ENCODE data around the gene EPHA2.
A peak's percentile ranks its signal among the peaks of the same experiment; 100 is the strongest.
"Not testable (repeated sequence)": the region's sequence is repeated elsewhere in the genome, so short reads cannot be mapped to it uniquely, and the experiment has no call there.

Gene EPHA2

DNA sequence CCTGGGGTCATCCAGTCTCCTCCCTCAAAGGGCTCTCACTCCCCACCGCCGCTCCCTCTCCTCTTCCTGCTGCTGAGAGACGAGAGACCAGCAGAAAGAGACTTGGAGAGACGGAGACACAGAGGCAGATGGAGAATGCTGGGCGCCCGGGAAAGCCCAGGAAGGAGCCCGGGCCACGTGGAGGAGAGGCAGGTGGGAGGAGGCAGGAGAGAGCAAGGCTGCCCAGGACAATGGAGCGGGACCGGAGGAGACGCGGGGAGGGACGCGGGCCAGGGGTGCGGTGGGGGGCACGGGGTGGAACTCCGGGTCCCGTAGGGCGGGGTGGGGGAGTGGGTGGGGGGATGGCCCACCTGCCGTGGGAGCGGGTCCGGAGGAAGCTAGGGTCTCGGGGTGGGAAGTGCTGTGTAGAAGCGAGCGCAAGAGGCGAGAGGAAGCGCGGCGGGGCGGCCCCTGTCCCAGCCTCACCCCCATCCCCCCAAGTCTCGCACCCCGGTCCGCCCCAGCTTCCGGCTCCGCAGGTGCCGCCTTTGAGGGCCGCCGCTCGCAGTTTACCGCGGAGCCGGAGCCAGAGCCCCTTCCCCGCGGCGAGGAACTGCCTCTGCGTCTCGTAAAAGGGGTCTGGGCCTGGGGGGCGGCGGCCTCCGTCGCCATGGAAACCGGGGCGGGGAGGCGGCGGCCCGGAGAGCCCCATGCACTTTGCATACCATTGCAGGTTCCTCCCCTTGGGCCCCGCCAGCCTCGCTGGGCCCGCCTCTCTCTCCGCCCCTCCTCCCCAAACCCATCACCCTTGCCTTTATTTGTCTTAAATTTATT is 11.7 kb upstream of the EPHA2 start:
- no peak for DNase-seq (ENCODE audit: low read depth)

DNA sequence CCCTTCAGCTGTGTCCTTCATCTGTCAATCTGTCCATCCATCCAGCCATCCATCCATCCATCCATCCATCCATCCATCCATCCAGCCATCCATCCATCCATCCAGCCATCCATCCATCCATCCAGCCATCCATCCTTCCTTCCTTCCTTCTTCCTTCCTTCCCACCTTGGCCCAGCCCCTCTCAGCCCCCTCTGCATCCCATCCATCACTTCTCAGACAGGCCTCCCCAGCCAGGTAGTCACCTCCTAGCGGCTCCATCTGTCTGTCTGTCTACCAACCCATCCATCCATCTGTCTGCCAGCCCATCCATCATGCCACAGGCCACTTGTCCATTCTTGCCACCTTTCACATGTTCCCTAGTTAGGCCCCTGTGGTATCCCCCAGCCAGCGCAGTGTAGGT is 10.2 kb upstream of the EPHA2 start:
- no peak for DNase-seq (ENCODE audit: low read depth)

DNA sequence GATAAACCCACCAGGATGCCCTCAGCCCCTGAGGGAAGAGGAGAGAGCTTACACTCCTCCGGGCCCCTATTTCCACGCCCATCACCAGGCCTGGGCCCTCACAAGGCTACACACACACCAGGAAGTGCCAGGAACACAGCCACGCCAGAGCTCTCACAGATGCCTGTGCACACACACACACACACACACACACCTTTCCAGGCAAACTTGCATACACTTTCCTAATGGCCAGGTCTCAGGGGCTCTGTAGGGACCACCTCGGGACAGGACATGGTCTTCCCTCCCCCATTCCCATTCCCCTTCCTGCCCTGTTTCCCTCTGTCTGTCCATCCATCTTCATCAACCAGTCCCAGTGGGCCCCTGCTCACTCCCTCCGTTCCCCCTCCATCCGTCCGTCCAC is 9.7 kb upstream of the EPHA2 start:
- no peak for DNase-seq (ENCODE audit: low read depth)

DNA sequence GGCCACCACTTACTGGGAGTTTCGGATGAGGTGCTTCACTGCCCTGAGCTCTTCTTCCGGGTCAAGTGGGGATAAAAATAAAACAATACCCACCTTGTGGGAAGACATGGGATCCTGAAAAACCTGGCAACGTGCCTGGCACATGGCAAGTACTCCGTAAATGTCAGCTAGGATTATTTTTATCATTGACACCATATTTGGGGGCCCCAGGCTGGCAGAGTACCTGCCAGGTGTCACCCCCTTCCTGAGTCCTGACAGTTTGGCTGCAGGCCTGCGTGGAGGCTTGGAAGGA is 9.2 kb upstream of the EPHA2 start:
- DNase-seq (ENCODE audit: low read depth): no peak

DNA sequence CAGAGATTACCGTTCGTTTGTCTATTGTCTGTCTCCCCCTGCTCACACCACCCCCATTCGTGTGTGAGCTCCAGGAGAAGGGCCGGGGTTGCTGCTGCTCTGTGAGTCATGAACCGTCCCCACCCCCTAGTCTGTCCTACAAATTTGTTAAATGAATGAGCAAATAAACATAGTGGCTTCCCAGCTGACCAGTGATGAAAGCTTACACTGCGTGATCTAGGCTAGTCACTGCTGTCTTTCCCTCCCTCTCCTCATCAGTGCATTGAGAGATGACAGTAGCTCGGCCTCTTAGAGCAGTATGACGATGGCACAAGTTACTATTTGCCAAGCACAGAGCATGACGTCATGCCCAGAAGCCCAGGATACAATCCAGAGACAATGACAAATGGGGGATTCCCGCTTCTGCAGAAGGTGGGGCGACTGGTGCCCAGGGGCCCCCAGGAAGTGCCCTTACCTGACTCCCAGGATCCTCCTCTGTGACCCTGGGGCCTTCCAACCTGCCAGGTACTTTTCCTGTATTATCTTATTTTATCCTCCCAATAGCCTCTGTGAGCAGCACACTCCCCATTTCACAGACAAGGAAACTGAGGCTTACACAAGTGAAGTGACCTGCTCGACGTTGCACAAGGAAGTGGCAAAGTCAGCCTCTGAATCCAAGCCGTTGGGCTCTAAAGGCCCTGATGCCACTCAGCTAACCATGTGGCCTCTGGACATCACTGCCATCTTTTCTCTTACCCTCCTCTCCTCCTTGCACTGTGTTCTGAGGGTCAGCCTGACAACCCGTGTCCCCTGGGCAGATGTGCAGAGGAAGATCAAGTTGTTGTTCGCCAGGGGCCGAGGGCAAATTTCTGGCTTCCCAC is 8.6 kb upstream of the EPHA2 start:
- DNase-seq (ENCODE audit: low read depth): peak; percentile 96

DNA sequence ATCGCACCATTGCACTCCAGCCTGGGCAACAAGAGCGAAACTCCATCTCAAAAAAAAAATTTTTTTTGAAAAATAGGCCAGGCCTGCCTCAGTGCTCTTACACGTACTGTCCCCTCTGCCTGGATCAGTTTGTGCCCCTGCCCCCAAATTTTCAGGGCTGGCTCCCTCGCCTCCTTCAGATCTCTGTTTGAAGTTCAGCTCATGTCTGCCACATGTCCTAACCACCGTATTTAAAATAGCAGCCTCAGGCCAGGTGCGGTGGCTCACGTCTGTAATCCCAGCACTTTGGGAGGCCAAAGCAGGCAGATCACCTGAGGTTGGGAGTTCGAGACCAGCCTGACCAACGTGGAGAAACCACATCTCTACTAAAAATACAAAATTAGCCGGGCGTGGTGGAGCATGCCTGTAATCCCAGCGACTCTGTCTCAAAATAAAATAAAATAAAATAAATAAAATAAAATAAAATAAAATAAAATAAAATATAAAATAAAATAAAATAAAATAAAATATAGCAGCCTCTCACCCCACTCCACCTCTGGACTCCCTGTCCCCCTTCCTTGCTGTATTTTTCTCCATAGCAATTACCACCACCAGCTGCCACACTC is 7.8 kb upstream of the EPHA2 start:
- DNase-seq (ENCODE audit: low read depth): not testable (repeated sequence)

DNA sequence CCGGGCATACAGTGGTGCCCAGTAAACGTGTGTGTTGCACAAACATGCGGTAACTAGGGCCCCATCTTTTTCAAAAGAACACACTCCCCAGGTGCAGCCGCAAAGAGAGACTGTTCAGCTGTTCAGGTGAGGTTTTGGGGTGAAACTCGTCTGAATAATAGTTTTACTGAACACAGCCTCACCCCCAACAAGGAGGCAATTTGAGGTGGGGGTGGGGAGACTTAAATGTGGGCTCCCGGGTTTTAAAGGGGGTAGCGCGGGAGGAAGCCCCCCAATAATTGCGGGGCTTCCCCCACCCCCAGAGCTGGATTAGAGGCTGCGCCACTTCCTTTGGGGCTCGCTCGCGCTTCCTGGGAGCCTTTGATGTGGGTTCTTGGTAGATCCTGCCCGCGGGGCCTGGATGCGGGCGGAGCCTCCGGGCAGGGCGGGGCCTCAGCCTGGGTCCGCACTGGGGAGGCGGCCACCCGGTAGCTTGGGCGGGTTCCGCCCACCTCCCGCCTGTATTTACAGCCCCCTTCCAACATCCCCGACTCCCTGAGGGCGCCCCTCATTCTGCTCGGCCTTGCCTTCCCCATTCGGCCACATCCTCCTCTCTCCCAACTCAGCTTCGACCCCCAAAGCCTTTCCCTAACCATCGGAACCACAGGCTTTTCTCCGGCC is 6.4 kb upstream of the EPHA2 start:
- DNase-seq (ENCODE audit: low read depth): no peak

DNA sequence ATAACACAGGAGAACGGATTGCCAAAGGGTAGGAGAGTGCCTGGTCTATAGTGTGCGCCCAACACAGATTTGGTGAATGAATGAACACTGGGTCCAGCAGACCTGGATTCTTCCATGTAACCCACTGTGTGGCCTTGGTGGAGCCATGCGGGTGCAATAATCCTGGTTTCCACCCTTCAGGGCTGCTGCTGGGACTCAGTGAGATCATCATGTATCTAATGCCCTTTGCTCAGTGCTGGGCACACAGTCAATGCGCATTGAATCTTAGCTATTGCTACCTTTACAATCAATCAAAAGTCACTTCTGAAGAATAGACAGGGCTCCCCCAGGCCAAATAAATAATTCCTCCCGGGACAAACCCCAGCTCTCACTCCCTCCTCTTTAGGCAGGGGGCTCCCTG is 5.8 kb upstream of the EPHA2 start:
- DNase-seq (ENCODE audit: low read depth): no peak

DNA sequence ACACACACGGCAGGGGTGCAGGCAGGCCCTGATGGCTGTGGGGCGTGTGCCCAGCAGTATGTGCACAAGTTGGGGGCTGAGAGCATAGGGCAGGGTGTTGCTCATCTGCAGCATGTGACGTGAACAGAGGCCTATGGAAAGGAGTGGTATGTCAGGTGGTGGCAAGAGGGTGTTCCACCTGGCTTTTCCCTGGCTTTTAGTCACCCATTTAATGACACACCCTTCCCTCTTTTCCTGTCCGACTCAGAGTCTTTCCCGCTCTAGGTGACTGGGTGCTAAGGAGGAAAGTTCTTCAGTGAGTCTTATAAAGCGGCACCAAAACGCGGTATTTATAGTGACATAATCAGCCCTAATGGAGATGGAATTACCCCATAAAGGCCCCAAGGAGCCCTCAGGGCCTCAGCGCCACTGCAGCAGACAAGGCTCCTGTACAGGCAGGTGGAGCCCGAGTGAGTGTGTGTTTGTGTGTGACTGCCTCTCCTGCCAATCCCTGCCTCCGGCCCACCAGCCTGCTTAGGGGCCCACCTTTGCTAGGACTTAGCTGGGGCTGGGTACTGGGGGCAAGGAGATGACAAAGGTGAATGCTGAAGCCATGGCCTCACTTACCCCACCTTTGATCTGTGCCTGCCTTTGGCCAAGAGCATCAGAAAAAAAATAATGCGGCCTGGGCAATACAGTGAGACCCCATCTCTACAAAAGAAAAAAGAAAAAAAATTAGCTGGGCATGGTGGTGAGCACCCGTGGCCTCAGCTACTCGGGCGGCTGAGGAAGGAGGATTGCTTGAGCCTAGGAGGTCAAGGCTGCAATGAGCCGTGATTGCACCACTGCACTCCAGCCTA is 3.3 kb upstream of the EPHA2 start:
- no peak for DNase-seq (ENCODE audit: low read depth)

DNA sequence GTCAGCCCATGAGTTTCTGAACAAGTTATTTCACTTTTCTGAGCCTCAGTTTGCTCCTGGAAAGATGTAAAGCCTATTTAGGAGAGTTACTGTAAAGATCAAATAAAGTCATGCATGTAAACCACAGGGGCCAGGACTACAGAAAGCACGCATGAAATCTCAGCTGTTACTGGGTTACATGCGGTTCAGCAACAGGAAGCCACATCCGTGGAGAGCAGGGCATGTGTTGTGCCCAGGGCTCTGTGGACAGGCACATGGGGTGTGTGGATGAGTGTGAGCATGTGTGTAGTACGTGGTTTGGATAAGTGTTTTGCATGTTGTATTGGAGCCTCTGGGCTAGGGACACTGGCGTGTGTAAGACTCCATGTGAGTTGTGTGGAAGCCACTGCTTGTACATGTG is 2.2 kb upstream of the EPHA2 start:
- no peak for DNase-seq (ENCODE audit: low read depth)

DNA sequence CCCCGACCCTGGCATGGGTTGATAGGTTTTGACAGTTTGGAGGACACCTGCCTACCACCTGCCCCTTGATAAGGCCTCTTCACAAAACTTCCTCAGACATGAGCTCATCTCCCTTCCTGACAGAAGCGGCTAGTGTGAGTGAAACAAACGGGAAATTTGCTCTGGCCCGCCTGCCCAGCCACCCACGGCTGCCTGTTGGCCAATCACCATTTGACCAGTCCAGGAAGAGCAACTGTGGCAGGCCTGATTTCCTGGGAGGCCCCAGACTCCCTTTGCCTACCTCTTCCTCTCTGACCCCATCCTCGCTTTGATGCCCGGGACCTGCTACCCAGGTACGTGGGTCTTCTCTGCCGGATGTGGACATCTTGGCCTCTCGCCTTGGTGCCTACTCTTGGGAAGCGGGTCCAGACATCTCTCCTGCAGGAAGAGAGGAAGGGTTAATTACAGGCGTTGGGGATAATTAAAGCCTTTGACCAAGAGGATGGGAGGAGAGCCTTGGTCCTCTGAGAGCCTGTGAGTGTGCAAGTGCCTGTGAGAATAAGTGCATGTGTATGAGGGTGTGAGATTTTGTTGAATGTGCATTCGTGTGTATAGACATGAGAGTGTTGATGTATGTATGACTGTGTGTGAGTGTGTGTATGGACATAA is 1.1 kb upstream of the EPHA2 start:
- DNase-seq (ENCODE audit: low read depth): peak; percentile 82

DNA sequence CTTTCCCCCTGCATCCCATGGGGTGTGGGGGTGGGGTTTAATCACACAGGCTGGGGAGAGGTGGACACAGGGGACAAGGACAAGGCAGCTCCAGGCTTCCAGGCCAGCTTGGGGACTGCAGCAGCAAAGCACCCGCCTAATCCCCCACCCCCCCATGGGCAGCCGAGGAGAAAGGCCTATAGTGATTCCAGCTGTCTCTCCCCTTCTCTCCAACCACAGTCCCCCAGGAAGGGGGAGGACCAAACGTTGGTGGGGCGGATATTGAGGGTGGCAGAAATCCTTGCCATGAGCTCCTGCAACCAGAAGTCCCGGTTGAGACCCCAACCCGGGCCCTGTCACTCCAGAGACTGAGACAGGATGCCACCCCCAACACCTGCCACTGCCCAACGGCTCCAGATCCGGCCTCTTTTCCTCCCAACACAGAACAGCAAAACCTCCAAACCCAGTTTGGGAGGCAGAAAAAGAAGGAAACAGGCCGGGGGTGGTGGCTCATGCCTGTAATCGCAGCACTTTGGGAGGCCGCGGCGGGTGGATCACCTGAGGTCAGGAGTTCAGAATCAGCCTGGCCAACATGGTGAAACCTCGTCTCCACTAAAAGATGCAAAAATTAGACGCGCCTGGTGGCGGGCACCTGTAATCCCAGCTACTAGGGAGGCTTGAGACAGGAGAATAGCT is 1.7 kb downstream of the EPHA2 start:
- DNase-seq (ENCODE audit: low read depth): no peak

DNA sequence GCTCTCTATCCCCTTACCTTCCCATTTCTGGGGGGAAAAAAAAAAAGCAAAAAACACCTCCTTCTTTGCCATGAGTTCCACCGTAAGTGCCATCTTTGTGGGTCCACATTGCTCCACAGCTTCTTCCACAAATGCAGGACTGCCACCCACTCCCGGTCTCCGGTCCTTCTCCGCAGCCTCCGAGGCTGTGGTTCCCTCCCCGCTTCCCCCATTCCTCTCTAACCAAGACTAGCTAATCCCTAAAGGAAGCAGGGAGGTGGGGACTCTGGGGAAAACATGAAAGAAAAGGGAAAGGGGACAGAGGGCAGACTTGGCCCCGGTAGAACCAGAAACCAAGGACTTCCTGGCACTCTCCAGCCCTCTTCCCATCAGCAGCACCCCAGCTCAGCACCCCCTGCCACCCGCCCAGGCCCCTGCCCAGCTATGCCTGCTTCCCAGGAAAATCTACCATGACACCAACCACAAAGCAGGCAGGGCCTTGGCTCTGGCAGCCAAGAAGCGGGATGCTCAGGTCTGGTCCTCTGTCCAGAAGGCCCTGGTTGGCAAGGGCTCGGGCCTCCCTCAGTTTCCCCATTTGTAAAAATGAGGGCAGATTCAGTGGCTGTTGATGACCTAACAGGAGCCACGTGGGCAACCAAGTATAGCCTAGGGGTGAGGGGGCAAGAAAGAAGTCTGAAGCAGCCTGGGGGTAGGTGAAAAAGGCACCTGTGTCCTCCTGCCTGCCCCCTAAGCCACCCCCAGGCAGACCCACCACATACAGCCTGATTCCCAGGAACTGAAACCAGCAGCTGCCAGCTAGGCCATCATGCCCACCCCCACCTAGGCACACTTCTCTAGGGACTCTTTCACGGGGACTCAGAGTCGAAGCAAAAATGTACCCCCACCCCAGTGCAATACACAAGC is 2.5 kb downstream of the EPHA2 start:
- no peak for DNase-seq (ENCODE audit: low read depth)

DNA sequence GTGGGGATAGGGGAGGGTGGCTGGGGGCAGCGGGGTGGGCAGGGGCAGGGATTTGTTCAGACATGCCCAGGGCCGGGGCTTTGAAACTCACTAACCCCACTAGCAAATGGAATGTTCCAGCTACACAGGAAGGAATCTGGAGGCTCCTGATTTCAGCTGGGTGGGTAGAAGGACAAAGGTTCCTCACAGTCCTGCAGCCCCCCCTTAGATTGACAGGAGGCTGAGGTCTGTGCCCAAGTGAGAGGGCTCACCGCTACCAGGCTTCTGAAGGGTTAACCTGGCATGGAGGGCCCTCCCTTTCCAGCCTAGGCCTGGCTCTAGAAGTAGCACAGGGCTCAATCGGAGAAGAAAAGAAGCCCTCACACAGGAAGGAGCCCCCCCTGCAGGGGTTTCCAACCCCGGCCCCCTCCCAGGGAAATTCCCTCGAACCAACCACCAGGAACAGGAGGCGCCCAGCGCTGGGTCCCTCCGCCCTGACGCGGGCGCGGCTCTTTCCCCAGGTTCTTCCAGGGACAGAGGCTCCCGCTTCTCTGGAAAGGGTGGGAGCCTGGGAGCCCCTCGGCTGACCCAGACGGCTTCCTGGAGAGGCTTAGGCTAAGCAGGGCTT is 3.3 kb downstream of the EPHA2 start:
- DNase-seq (ENCODE audit: low read depth): no peak

DNA sequence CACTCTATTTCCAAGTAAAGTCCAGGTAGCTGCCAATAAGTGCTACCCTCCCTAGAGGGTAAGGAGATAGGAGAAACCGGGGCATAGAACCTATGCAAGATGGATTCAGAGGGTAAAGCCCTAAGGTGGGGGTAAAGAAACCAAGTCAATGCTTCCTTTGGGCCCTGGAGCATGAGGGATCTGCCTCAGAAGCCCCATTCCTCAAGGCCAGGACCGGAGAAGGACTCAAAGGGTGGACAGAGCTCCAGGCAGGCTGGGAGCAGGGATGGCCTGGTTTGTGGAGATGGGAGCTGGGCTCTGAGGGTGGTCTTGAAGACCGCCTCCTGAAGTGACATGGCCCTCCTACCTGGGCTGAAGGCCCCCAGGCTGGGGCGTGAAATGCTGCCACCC is 3.9 kb downstream of the EPHA2 start:
- DNase-seq (ENCODE audit: low read depth): no peak

DNA sequence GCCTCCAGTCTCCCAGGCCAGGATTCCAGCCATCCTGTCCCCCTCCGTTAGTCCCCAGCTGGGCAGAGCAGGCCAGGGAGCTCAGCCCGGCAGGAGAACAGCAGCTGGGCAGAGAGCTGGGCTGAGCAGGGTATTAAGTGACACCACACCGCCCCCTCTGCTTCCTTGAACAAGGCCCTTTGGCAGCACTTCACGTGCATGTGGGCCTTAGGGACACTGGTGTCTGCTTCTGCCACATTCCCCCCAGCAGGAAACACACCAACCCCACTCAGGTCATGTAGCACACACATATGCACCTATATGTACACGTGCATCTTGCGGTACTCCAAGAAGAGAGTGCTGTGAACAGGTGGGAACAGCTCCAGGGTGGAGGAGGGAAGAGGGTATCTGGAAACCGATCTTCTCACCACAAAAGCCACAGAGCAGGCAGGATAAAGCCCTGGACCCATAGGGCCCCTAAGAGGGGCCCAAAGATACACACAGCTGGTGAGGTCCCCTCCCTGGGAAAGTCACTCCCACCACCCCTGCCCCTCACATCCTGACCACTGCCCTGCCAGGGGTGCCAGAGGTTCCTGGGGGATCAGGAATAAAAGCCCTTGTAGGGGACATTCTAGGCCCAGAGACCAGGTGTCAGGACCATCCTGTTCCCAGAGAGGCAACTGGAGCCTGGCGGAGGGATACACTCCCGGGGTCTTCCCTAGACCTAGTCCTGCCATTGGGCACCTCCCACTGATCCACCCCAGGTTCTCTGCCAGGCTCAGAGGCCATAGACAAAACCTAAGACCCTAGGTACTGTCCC is 4.5 kb downstream of the EPHA2 start:
- DNase-seq (ENCODE audit: low read depth): no peak

DNA sequence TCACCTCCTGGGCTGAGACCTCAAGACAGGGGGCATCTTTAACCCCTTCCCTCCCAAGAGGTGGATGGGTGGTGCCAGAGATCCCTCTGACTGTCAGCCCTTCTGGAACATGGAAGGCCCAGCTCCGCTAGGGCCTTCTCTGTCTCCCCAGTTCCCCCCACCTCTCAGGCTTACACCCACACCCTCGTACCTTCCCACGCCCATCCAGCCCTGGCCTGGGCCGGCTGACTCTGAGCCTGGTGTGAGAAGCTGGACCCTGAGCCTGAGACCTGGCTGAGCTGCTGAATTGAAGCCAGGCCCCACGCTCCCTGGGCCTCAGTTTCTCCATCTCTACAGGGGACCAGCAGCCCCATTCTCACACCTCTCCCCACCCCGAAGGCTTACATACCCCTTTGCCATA is 5.4 kb downstream of the EPHA2 start:
- no peak for DNase-seq (ENCODE audit: low read depth)
